Anterior cingulate cortex (tissue), 58 donors: ENCODE measurements around the gene HS3ST1.
A peak's percentile ranks its signal among the peaks of the same experiment; 100 is the strongest.

Source experiments
- DNase-seq, 58 donors: peaks; one replicate each; lab custom pipeline; 2025; lab: John Stamatoyannopoulos, UW

The HS3ST1 gene

DNA sequence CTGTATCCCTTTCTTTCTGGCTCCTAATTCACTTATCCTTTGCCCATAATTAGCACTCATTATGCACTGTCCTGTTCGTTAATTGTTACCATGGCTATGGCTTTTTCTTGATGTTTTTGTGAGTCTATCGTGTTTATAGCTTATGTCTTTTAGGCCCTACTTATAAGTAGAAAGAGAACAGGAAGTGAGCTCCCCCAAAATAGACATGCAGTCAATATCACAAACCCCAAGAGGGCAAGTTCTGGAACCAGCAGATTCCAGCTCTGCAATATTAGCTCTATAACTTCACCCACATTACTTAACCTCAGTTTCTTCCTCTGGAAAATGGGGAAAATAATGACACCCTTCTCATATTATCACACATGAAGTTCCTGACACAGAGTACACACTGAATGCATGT is 7.4 kb upstream of the HS3ST1 start:
- no peak for DNase-seq

DNA sequence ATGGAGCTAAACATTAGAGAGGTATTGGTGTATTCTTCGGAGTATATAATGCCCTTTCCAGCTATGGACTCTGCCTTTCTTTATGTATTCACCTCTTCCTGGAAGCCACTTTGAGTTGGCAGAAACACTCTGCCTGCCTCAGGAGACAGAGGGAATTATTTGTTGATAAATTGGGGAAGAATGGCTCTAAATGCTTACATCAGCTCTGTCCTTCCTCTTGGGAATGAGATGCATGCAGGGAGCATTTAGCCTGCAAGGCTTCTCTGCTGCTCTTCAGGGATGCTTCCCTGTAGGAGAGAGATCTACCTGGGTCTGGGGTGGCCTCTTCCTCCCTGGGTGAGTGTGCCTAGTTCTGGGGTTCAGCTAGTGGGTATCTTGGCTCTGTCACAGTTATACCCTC is 6.9 kb upstream of the HS3ST1 start:
- no peak for DNase-seq

DNA sequence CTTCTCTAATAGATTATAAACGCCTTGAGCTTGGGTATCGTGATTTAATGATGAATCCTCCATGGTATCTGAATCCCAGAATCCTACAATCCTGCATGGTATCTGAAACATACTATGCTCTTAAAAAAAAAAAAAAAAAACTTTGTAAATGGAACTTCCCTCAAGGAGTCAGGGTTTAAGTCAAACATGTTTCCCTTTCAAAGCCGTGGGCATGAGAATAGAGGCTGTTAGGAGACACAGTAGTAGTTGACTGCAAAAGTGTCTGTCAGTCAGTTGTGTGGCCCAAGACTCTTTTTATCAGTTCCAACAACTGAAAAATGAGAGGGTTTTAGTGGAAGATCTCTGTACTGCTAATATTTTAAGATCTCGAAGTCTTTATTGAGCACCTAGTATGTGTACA is 2.4 kb upstream of the HS3ST1 start:
- no peak for DNase-seq

DNA sequence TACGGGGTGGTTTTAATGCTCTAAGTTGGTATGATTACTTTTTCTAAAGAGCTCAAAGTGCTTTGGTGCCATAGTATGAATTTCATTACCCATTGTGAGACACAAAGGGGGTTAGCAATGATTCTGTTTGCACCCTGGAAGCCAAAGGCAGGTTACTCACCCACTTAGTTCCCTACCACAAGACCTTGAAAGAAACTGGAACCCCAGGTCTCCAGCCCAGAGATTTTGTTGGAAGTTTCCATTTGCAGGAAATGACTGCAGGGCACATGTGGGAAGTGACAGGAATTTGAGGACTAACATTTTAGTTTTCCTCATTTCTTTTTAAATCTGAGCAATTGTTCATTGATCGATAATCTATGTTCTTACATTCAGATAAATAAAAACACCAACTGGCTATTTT is 1.8 kb upstream of the HS3ST1 start:
- no peak for DNase-seq

DNA sequence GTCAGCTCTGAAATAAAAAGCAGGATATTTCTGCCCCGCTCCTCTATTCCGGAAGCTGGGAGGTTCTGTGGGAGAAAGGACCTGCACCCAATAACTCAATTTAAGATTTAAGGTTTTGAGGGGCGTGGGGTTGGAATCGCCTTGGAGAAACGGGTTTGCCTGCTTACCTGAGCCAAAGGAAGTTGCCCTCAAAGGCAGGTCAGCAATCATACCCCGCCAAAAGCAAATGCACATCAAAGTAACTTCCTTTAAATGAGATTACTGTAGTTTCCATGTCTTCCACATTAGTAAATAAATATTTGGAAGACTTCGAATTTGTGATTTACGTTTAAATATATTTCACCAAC is 978 bp upstream of the HS3ST1 start:
- no peak for DNase-seq

DNA sequence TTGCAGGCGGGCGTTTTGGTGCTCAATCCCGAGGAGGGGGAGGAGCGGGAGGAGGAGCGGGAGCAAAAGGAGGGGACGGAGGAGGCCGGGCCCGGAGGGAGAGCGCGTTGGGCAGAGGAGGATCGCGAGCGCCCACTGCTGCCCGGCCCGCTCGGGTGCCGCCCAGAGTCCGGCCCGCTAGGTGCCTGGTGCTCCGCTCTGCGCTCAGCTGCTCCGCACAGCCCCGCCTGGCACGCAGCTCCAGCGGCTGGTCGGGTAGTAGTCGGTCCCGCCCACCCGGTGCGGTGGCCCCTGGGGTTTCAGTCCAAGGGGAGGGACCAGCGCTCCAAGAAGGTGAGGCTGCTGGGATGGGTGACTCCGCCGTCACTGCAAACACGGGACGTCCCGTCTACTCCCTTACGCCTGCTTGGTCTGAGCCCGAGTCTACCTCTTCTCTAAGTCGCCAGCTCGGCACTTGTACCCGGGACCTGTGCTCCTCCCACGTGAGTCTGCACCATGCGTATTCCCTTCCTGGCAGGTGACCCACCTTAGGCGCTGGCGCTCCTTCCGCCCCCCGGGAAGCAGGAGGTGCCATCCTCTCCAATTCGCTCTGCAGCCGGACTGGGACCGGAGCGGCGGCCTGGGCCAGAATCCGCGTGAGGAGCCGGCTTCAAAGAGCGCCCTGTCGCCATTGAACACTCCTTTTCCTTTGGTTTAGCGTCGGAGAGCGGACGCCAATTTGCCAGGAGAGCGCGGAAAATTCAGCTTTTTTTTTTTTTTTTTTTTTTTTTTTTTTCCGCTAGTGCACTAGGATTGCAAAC is 405 bp upstream of the HS3ST1 start:
- DNase-seq, result peak in 55 of 58 donors; percentile 15 to 86 (median 64)

DNA sequence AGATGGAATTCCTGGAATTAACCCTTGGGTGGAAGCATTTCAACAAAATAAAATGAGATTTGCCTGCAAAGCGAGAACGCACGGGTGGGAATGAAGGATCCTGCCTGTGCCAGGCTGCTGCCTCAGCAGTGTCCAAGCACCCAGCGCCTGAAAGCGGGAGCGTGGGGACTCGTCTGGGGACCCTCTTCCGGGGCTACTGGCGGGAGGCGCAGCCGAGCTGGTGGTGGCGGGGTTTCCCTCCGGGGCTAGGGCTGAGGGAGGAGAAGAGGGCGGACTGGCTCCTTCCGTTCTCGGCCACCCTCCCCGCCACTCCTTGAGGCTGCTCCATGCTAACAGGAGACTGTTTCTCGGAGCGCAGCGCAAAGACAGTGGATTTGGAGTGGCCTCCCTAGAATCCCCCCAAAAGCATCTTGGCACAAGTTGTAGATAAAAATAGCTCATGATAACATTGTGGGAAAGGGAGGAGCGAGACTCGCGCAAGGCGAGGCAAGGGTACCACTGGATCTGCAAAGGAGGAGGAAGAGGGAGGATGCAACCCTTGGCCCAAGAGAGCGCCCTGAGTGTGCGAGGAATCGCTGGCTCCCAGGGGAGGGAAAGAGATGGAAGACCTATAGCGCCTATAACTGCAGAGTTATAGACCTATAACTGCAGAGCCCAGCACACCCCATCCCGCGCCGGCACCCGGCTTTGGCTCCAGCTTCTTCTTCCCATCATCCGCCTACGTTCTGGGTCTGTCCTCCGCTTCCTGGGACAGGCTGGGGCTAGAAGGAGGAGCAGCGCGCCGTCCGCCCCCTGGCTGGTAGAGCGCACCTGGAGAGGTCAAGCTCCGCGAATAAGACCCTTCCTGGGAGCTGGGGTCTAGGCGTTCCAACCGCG is 1.3 kb downstream of the HS3ST1 start:
- peak in 10 of 58 donors; percentile 13 to 53 (median 34) for DNase-seq

DNA sequence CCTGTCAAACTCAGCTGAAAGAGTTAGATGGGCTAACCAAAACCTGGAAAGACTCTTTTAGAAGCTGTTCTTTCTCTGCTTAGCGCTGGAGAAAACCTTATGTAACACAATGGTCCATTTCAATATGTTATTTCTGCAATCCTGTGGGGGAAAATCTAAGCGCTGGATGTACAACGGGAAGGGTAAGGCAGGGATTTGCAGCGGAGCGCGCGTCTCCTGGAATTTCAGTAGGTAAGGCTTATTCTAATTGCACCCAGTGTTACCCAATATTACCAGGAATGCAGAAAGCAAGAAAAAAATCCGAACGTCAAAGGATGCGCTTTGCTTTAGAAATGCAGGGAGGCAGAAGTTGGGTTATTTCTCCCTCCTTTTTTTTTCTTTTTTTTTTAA is 2.0 kb downstream of the HS3ST1 start:
- no peak for DNase-seq

DNA sequence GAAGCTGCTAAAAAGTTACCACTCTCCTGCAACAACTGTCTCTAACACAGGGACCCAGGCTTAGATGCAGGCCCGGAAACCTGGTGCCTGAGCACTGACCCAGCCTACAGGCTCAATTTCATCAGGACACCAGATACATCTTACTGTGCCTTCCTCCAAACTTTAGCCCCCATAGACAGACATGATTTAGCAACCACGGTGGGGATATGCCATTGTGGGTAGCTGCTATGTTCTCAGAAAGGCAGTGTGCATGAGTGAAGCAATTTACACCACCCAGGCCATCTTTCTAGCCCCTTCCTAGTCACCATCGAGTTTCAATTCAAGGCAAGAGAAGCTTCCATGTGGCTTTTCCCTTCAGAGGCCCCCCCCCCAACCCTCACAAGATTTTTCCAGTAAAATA is 2.7 kb downstream of the HS3ST1 start:
- DNase-seq, result no peak

DNA sequence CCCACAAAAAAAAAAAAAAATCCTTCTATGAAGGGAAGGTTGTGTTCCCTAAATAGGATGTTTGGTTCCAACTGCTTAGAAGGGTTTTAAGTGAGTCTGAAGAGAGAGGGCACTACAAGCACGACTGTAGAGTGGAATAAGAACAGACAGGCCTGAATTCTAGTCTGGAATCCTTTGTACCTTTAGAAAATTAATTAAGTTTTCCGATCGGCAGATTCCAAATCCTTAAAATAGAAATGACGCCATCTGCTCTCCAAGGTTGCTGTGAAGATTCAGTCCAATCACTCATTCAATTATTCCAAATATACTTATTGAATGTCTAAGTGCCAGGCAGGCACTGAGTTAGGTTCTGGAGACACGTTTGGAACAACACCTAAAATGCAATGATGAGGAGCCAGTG is 3.8 kb downstream of the HS3ST1 start:
- DNase-seq, result no peak

DNA sequence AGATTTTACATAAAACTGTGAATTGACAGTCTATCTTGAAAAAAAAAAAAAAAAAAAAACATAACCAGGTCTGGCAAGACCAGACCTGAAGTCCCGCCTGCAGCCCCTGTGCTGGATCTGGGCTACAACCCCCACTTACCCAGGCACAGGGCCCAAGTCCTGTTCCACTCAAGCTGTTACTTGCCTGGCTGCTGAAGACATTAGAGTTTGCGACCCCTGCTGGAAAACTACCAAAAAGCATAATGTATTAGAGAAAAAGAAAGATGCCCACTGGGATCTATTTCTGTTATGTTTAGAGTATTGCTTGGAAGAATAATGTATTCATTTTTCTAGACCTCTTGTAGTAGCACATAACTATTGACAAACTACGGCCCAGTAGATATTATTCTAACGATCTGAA is 4.7 kb downstream of the HS3ST1 start:
- DNase-seq, result peak in 3 of 58 donors; percentile 9 to 27 (median 13)

DNA sequence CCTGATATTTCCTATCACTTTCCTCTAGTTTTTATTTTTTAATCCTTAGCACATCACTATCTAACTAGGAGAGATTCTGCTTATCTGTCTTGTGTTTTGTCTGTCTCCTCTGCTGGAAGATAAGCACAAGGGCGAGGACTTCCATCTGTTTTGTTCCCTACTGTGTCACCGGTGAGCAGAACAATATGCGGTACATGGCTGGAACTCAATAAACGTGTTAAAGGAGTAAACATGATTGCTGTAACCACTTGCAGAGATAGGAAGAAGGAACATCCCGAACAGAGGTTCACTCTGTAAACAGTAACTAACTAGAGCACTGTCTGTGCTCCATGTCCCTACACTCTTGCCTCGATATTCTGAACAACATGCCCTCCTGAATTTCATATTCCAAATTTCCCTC is 5.2 kb downstream of the HS3ST1 start:
- DNase-seq, result no peak

DNA sequence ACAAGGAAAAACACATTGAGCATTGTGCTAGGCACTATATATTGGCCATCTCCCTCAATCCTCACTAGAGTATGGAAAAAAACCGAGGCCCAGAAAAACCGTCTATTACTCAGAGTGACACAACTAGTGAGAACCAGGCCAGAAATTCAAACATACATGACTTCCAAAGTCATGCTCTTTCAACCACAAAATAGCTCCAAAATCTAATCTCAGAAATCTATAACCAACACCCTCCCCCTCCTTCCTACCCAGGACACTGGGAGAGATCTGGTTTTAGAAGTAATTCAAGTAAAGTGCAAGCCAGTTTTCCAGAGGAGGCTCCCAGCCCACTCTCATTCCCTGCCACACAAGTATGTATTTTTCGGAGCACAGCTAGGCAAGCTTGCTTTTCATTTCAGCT is 7.6 kb downstream of the HS3ST1 start:
- DNase-seq, result no peak

DNA sequence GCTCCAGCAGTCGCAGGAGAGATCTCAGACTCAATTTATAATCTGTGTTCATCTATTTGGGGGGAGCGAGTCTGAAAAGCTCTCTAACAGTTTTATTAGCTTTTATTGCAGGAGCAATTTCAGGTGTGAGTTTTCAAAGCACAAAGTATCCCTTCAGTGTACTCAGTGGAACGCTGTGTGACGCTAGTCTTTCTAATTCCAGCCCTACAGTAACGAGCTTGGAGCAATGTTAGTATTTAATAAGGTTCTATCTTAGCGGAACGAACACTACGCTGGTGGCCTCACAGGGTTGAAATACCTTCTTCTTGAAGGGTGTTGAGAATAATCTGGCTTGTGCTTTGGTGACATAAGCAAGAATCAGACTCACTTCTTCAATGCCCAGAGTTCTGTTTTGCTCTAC is 8.4 kb downstream of the HS3ST1 start:
- no peak for DNase-seq

DNA sequence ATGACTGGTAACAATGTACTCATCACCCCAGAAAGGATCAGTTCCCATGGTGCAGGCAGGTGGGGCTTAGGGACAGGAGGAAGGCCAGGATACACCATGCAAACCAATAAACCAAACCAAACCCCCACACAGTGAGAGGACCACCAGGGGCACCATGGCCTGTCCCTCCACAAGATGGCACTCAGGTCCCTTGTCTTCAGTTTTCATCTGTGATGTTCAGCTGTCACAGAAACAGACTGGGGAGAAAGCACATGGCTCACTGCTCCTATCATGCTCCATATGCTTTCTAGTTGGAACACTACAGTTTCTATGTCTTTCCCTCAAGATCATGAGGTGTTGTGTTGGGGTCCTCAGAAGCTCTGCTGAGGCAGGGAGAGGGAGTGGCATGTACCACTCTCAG is 10.1 kb downstream of the HS3ST1 start:
- peak in 1 of 58 donors; percentile 5 for DNase-seq

DNA sequence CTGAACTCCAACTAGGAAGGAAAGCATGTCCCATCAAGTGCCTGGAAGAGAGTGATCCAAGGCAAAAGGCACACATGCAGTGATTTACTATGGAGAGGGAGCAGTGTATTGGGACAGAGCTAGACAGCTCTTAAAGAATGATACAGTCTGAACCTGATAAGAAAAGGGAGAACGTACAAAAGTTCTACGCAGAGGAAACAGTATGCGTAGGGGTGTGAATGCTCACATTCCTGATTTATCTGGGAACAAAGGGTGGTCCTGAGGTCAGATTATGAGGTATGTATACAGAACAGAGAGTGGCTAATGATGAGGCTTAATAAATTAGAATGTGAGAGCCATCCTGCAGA is 12.0 kb downstream of the HS3ST1 start:
- no peak for DNase-seq

DNA sequence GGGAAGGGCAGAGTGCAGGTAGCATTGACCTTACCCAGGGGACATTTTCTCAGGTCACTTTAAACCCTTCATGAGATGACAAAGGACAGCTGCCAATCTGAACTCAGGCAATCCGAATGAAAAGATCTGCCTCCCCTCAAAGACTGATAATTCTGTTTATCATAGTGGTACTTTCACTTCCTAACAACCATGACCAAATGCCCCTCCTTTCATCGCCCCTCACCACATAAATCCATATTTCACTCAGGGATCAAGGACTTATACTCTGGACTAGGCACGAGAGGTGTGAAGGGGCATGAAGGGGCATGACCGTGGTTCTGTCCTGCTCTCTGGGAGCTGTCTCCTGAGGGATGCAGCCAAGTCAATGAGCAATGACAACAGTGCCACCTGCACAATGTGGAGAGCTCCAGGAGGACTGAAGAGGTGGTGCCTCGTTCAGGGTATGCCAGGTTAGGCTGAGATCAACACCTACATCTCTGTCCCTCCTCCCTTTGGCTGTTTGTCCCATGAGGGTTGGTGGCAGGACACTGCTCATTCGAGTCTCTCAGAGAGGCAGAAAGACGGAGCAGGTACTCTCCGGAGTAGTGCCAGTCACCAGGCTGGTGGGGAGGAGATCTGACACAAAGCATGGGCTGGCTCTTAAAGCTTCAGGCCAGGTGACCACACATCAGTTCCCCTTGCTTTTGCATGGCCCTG is 12.5 kb downstream of the HS3ST1 start:
- DNase-seq, result no peak

DNA sequence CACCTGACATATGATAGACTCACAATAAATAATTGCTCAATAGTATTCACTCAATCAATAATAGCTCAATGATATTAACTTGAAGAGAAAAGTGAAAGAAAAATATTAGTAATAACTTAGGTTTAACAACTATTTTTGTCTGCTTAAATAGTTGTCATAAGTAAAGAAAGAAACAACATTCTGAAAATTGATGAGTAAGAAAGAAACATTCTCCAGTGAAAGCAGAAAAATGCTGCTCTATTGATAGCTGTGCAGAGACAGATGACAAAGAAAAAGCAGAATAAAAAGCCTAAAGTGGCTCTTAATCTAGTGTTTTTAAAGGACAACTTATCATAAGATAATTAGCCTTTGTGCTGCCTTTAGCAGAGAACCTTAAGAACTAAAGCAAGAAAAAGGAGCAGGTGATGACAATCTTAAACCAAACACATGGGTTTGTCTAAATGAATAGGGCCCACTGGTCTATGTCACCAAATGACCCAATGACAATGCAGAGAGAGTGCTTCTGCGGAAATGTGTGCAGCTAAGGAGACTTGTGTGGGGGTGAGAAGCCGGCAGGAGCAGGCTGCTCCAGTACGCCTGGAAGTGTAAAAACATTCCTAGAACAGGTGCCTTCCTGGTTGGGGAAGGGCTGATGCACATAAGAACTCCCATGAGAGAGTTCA is 13.2 kb downstream of the HS3ST1 start:
- no peak for DNase-seq

DNA sequence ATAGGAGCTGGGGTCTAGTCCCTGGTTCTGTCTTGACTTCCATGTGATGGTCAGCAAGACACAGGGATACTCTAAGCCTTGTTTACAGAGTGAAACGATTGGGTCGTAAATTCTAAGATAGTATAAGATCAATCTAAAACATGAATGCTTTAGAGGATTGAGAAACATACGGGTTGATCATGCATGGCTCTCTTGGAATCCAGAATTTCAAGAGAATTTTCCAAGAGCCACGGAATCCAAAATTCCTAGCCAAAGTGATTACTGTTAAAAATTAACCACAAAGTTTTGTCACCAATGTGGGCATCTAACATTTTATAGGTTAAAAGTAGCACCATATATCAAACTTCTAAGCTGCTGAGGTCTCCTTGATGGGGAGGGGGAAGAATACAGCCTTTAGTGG is 16.5 kb downstream of the HS3ST1 start:
- DNase-seq, result no peak

DNA sequence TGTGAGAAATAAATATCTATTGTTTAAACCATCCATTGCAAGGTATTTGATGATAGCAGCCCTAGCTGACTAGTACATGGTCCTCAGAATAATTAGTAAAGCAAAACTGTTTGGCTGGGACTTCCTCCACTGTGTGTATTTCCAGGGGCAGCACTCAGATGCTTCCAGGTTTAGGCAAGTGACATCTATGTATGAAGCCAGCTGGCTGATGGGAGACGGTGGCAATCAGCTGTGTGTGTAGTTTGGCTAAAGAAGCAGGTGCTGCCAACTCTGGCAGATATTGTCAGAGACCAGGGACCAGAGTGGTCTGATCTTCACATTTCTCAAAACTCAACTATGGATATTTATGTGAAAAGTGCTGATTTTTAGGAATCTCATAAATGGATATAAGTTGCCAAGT is 19.1 kb downstream of the HS3ST1 start:
- DNase-seq, result no peak
